Heart left ventricle (tissue), 13 donors: ENCODE data around the gene SOX10.

Experiments
- POLR2A ChIP-seq, 2 donors: fragments of 450-650 bp; IDR thresholded peaks; one replicate each; pipeline ENCODE4 v1.6.1; 2017; ENCODE audit warnings: antibody characterized with exemption in 2 of 2, mild to moderate bottlenecking in 2 of 2, moderate library complexity in 2 of 2
- TF ChIP-seq, protein P1 (sequence below), 12 donors: fragments of 200-600 bp; sonication (generic) in 4 of 12; IDR thresholded peaks; one replicate each; pipeline versions ENCODE4 v1.5.0 to v1.8.0; 2018 to 2022; ENCODE audit warnings: antibody characterized with exemption in 12 of 12, mild to moderate bottlenecking in 5 of 12
- donor health status: ischemic (EF 13 %, LVEDD 7.1; RV severe dilation, severe dysfunction).
- donor health status: DM: no; HTN: yes; CAD: no.
- donor health status: DM: no; HTN: no; CAD: no.
- donor health status: ischemic (EF 25% LVEDD 6.9; RV normal size, moderate dysfunction).
- donor health status: ischemic (EF 25% LVEDD 5.7; RV mildly dilated, moderate dysfunction).
- donor health status: ischemic (EF 35%, LVEDD 5.7; RV mildly dilated, moderate dysfunction).
- donor health status: nonischemic (EF 11% LVEDD 7.7; RV severe dilation, severe dysfunction).
- donor health status: DM: yes; HTN: yes; CAD: no.
- donor health status: PGD.
- donor health status: ischemic (EF 29% LVEDD 5.4; RV normal size, mild dysfunction).
- donor health status: nonischemic (EF 23%, LVEDD 6.1; RV moderate dilation, normal function).

DNA sequence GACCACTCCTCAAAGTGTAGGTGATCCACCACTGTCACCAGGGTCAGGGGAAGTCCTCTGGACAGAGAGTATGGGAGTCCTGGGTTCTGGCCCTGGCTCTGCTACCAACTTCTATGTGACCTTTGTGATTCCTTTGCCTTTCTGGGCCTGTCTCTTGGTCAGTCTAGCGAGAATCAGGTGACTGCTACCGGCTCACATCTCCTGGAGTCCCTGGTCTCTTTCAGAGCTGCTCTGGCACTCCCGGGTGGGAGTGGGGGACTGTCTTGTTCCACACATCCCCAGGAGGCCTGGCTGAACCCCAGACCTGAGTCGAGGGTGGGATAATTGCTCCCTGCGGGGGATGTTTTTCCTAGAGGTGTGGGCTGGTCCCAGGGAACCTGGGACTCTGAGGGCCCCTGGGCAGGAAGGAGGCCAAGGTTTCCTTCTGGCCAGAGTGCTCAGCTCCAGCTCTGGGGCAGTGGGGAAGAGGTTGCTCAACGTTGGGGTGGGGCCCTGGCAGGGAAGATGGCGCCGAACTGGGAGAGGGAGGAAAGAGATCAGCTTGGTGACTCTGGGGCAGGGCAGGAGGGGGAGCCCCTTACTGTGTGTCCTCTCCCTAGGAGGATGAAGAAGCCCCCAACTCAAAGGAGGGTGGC lies 2.1 kb downstream of the SOX10 start:
- TF ChIP-seq, protein P1, sequence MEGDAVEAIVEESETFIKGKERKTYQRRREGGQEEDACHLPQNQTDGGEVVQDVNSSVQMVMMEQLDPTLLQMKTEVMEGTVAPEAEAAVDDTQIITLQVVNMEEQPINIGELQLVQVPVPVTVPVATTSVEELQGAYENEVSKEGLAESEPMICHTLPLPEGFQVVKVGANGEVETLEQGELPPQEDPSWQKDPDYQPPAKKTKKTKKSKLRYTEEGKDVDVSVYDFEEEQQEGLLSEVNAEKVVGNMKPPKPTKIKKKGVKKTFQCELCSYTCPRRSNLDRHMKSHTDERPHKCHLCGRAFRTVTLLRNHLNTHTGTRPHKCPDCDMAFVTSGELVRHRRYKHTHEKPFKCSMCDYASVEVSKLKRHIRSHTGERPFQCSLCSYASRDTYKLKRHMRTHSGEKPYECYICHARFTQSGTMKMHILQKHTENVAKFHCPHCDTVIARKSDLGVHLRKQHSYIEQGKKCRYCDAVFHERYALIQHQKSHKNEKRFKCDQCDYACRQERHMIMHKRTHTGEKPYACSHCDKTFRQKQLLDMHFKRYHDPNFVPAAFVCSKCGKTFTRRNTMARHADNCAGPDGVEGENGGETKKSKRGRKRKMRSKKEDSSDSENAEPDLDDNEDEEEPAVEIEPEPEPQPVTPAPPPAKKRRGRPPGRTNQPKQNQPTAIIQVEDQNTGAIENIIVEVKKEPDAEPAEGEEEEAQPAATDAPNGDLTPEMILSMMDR (IDR thresholded peaks at IDR 0.05): no peak
- TF ChIP-seq POLR2A (IDR thresholded peaks at IDR 0.05): no peak
